GM12878 (cell line): Measurements from ENCODE around the gene NOC4L. TPM values are rescaled to one million over a fixed set of nuclear protein-coding genes. Genes with fewer than 3 reads are reported as not detected.

ENCODE experiments used
- ATAC-seq: fragments of 200-7000 bp; cut with Tn5 transposase; 3 replicates; pipeline ENCODE4 v1.9.1; 2020; ENCODE audit warnings: mild to moderate bottlenecking, moderate library complexity
- BruUV-seq: library from RNA; stranded (reverse); fragments of 400-500 nt; replicated peaks from 2 replicates; lab custom pipeline; 2021; lab: Mats Ljungman, UMichigan
- CTCF ChIA-PET: fragments of 300-600 bp; sonication (Branson Sonifier 250); formaldehyde crosslinking; extraction: SDS; loops from one replicate; lab custom pipeline; 2021; ENCODE audit warnings: inconsistent platforms; lab: Yijun Ruan, JAX
- POLR2A ChIA-PET: fragments of 350-600 bp; formaldehyde crosslinking; extraction: SDS; loops from one replicate; lab custom pipeline; 2021; ENCODE audit warnings: inconsistent platforms; lab: Charles Lee
- RAD21 ChIA-PET: fragments of 300-600 bp; sonication (Branson Sonifier 250); formaldehyde crosslinking; loops from one replicate; lab custom pipeline; 2023; ENCODE audit warnings: antibody characterized with exemption; ENCODE audit not compliant: unreplicated experiment; lab: Charles Lee
- SMC1A ChIA-PET: fragments of 300-600 bp; sonication (Branson Sonifier 250); formaldehyde crosslinking; loops from one replicate; lab custom pipeline; 2023; ENCODE audit not compliant: unreplicated experiment, uncharacterized antibody; lab: Charles Lee
- DNase-seq: peaks from one replicate; pipeline ENCODE4 v3.0.0-alpha.2; 2011; ENCODE audit warnings: low read depth, low spot score
- FAIRE-seq: peaks from 3 replicates; lab custom pipeline; 2011; peaks lifted over from hg19 to GRCh38; lab: Jason Lieb, UNC
- H2AFZ ChIP-seq: 2 replicates; pipeline ENCODE4 v1.6.0; 2011; ENCODE audit warnings: low read depth, low read length, control low read depth; ENCODE audit not compliant: control insufficient read depth
- H3K27ac ChIP-seq: 2 replicates; pipeline ENCODE4 v1.5.1; 2011; ENCODE audit warnings: control low read depth; ENCODE audit not compliant: control insufficient read depth, insufficient read depth
- H3K27me3 ChIP-seq, 2 experiments: replicated peaks in 1 of 2; 2 replicates each; pipeline versions ENCODE4 v1.6.0 to v1.6.1; 2011; ENCODE audit warnings: low read length in 1 of 2; ENCODE audit not compliant: control insufficient read depth in 2 of 2, insufficient read depth in 2 of 2
- H3K36me3 ChIP-seq, 2 experiments: 2 replicates each; pipeline ENCODE4 v1.5.1; 2011; ENCODE audit warnings: low read length in 1 of 2; ENCODE audit not compliant: control insufficient read depth in 2 of 2, insufficient read depth in 2 of 2
- H3K4me1 ChIP-seq: 2 replicates; pipeline ENCODE4 v1.6.1; 2011; ENCODE audit warnings: mild to moderate bottlenecking, low read length, moderate library complexity, mixed read lengths; ENCODE audit not compliant: control insufficient read depth, insufficient read depth
- H3K4me2 ChIP-seq: 2 replicates; pipeline ENCODE4 v1.6.0; 2011; ENCODE audit warnings: control low read depth; ENCODE audit not compliant: control insufficient read depth, insufficient read depth
- H3K4me3 ChIP-seq: fragments of 200-600 bp; sonication (generic); 2 replicates; pipeline ENCODE4 v1.5.1; 2016
- H3K79me2 ChIP-seq: 2 replicates; pipeline ENCODE4 v1.6.0; 2011; ENCODE audit warnings: low read length; ENCODE audit not compliant: control insufficient read depth, insufficient read depth
- H3K9ac ChIP-seq: 2 replicates; pipeline ENCODE4 v1.8.0; 2011; ENCODE audit warnings: low read length, control low read depth, mixed read lengths; ENCODE audit not compliant: control insufficient read depth, insufficient read depth
- H3K9me3 ChIP-seq: replicated peaks from 3 replicates; pipeline ENCODE4 v1.5.1; 2011; ENCODE audit warnings: mild to moderate bottlenecking, low read length; ENCODE audit not compliant: control insufficient read depth, insufficient read depth
- H4K20me1 ChIP-seq: 2 replicates; pipeline ENCODE4 v1.6.0; 2011; ENCODE audit not compliant: control insufficient read depth, insufficient read depth
- BCL11A ChIP-seq: IDR thresholded peaks from 2 replicates; pipeline ENCODE4 v1.6.1; 2011; ENCODE audit warnings: low read depth, low read length
- BMI1 ChIP-seq: fragments of 450-650 bp; IDR thresholded peaks from 2 replicates; pipeline ENCODE4 v1.6.1; 2016; ENCODE audit warnings: mild to moderate bottlenecking, moderate library complexity, borderline replicate concordance
- CREM ChIP-seq: IDR thresholded peaks from 2 replicates; pipeline ENCODE4 v1.6.1; 2014; ENCODE audit warnings: antibody characterized with exemption, low read depth
- E2F8 ChIP-seq: fragments of 450-650 bp; IDR thresholded peaks from 2 replicates; pipeline ENCODE4 v1.6.1; 2018; ENCODE audit warnings: mild to moderate bottlenecking, low read depth, moderate library complexity; ENCODE audit not compliant: partially characterized antibody
- FOXK2 ChIP-seq: fragments of 450-650 bp; IDR thresholded peaks from 2 replicates; pipeline ENCODE4 v1.6.1; 2017; ENCODE audit warnings: mild to moderate bottlenecking, moderate library complexity
- NR2C2 ChIP-seq: IDR thresholded peaks from 2 replicates; pipeline ENCODE4 v1.6.1; 2011; ENCODE audit warnings: borderline replicate concordance, low read depth; ENCODE audit not compliant: control insufficient read depth, insufficient read length
- ZBTB4 ChIP-seq: fragments of 450-650 bp; formaldehyde crosslinking; IDR thresholded peaks from 2 replicates; pipeline ENCODE4 v1.4.0; 2022; ENCODE audit warnings: mild to moderate bottlenecking, moderate library complexity
- ZNF384 ChIP-seq: IDR thresholded peaks from 2 replicates; pipeline ENCODE4 v1.6.1; 2012; ENCODE audit warnings: low read depth, mild to moderate bottlenecking, low read length, improper control_type of control experiment, borderline replicate concordance
- WGBS: methylation state at CpG from one replicate; pipeline ENCODE4 v1.1.6; 2016; ENCODE audit warnings: low lambda C conversion rate; ENCODE audit not compliant: insufficient replicate concordance, insufficient coverage; ENCODE audit errors: missing lambda C conversion rate; 5-methylcytosine and 5-hydroxymethylcytosine counted together
- in situ Hi-C: fragments of 300-500 bp; cut with MboI; formaldehyde crosslinking; loops from 9 replicates; pipeline ENCODE4 v1.14.3; 2018; ENCODE audit warnings: mixed read lengths
- intact Hi-C: fragments of 100-400 bp; cut with micrococcal nuclease; formaldehyde crosslinking; loops from one replicate; pipeline ENCODE4 v1.14.2; 2022; ENCODE audit not compliant: unreplicated experiment
- polyA plus RNA-seq, 11 experiments: library from polyadenylated mRNA; depleted of rRNA in 4 of 11; unstranded in 6 of 11; stranded (reverse) in 5 of 11; fragments of >200 nt; fragmentation: Nextera tagmentation in 4 of 11; fragmentation: Illumina TruSeq in 1 of 11; extraction: Ambion mirVana in 4 of 11; extraction: Trizol in 1 of 11; gene quantifications; 1 replicate in 1 of 11; 2 replicates in 10 of 11; pipeline versions ENCODE4 v1.2.1 to v1.2.3, GENCODE V29; 2011 to 2016; ENCODE audit warnings: inconsistent platforms in 2 of 11, missing spikeins in 2 of 11, low read depth in 1 of 11
- total RNA-seq, 4 experiments: library from RNA; depleted of rRNA in 3 of 4; stranded (reverse); fragments of >200 nt in 3 of 4; fragmentation: Illumina TruSeq in 1 of 4; extraction: Trizol in 1 of 4; gene quantifications; 2 replicates each; pipeline versions ENCODE4 v1.2.1 to v1.2.3, GENCODE V29; 2013 to 2021
- TF ChIP-seq, protein P1 (sequence below): fragments of 450-650 bp; IDR thresholded peaks from 2 replicates; pipeline ENCODE4 v1.6.1; 2017; ENCODE audit warnings: antibody characterized with exemption, mild to moderate bottlenecking, moderate library complexity

Gene NOC4L
- total and polyA plus RNA-seq, 10 of the 15 experiments (the other 5 are each of a cell fraction or from before 2014, with no cell fraction given), result 0.72 to 68.2 (median 15.2) TPM

DNA sequence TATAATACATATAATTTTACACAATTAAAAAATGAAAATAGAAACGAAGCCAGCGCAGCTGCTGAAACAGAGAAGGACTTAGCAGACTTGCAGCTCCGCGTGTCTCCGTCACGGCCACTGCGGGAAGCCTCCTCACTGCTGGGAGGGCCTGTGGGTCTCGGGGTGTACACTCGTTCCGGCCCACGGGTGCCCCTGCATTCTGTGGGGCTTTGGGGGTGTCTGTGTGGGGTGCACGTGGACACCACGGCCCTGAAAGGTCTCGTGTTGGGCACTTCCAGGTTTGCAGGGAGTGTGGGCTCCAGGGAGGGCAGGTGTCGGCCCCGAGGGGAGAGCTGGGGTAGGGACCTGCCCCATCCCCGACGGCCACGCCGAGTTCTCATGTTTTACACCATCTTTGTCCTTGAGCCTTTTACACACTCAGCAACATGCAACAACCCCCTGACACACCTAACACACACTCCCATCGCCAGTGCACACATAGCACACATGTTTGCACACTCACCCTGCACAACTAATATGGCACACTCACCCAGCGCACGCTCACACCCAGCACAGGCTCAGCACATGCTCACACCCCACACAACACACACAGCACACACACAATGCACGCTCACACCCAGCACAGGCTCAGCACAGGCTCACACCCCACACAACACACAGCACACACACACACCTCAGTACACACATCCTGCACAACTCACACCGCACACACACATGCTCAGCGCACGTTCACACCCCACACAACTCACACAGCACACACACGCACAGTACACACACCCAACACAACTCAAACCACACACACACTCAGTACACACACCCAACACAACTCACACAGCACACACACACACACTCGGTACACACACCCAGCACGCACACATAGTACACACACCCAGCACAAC lies 36.6 kb downstream of the NOC4L start:
- H3K4me1 ChIP-seq, result peaks cover 2% of the 10 kb centered on the region; the same call in 1 of the 2 replicates
- H4K20me1 ChIP-seq, result no peaks in the 10 kb centered on the region
- H3K27ac ChIP-seq, result no peak overlapping the region
- no peak overlapping the region for H3K4me2 ChIP-seq
- no peak overlapping the region for H3K4me3 ChIP-seq
- no TSS peak for BruUV-seq
- ChIA-PET SMC1A (no interaction called here), CTCF (no interaction called here), POLR2A (no interaction called here), RAD21 (no interaction called here)
- no peak for ATAC-seq
- FAIRE-seq, result no peak
- H3K9me3 ChIP-seq, result no peaks in the 10 kb centered on the region
- TF ChIP-seq, protein P1, sequence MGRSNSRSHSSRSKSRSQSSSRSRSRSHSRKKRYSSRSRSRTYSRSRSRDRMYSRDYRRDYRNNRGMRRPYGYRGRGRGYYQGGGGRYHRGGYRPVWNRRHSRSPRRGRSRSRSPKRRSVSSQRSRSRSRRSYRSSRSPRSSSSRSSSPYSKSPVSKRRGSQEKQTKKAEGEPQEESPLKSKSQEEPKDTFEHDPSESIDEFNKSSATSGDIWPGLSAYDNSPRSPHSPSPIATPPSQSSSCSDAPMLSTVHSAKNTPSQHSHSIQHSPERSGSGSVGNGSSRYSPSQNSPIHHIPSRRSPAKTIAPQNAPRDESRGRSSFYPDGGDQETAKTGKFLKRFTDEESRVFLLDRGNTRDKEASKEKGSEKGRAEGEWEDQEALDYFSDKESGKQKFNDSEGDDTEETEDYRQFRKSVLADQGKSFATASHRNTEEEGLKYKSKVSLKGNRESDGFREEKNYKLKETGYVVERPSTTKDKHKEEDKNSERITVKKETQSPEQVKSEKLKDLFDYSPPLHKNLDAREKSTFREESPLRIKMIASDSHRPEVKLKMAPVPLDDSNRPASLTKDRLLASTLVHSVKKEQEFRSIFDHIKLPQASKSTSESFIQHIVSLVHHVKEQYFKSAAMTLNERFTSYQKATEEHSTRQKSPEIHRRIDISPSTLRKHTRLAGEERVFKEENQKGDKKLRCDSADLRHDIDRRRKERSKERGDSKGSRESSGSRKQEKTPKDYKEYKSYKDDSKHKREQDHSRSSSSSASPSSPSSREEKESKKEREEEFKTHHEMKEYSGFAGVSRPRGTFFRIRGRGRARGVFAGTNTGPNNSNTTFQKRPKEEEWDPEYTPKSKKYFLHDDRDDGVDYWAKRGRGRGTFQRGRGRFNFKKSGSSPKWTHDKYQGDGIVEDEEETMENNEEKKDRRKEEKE, result no peak
- no peak for TF ChIP-seq E2F8
- no peak for TF ChIP-seq ZNF384
- no peak for TF ChIP-seq FOXK2
- no peak for TF ChIP-seq BCL11A
- no peak for TF ChIP-seq BMI1
- no peak for TF ChIP-seq CREM
- no peak for TF ChIP-seq ZBTB4 (CRISPR knock-in tag)
- no peak for TF ChIP-seq NR2C2
- in situ Hi-C loops, result no loop called here
- H3K27me3 ChIP-seq, result no peaks in the 10 kb centered on the region; a peak in 1 of 4 replicates
- no peaks in the 10 kb centered on the region for H3K36me3 ChIP-seq
- no peak overlapping the region for H3K9ac ChIP-seq
- H2AFZ ChIP-seq, result no peak overlapping the region
- intact Hi-C loops, result no loop called here
- H3K79me2 ChIP-seq, result no peaks in the 10 kb centered on the region
- 70% methylated on average over 29 of the region's 30 CpGs for WGBS
- no peak for DNase-seq
